GM12892 (cell line): ENCODE results near the gene FOXK2.

Source experiments
- POLR2A ChIP-seq: IDR thresholded peaks from 2 replicates; pipeline ENCODE4 v1.6.1; 2011; ENCODE audit warnings: low read depth, low read length, control low read depth
- POLR2AphosphoS5 ChIP-seq: IDR thresholded peaks from 2 replicates; pipeline ENCODE4 v1.6.1; 2011; ENCODE audit warnings: low read depth, low read length, control low read depth

DNA sequence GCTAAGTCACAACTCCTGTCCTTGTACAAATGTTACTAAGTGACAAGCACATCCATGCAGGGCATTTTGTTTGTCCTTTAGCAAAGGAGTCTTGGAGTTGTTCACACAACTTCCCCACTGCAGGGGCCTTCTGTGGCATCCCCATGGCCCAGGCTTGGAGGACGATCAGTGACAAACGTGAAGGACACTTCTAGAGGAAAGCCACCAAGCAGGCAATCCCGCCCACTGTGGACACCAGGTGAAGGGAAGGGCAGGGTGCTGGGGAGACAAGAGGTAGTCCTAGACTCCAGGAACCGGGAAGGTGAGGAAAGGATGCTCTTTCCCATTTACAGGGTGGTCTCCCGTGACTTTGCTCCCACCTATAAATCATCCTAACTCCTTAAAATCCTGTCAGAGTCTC lies 124.6 kb downstream of the FOXK2 start:
- TF ChIP-seq POLR2A (no peak), POLR2AphosphoS5 (no peak)
